Measurements from ENCODE around the gene PAN3.

DNA sequence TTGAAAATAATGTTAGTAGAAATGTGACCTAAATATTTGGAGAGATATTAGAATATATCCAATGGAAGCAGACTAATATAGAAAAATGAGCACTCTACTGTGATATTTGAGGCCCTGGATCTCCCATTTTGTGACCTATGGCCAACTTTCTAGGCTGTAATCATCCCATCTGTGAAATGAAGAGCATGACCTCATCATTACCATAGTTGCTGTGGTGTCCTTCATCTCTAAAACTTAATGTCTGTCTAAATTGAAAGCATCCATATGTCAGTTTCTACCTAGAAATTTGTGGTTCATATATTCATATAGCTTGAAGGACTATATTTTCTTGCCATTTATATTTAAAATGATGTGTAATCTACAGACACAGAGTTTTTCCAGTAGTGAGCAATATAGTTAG is 41.6 kb downstream of the PAN3 start:
- TF ChIP-seq ARNTL (CRISPR knock-in tag; IDR thresholded peaks at IDR 0.05; ENCODE audit: borderline replicate concordance, low read depth) = no peak
- TF ChIP-seq, protein P1, sequence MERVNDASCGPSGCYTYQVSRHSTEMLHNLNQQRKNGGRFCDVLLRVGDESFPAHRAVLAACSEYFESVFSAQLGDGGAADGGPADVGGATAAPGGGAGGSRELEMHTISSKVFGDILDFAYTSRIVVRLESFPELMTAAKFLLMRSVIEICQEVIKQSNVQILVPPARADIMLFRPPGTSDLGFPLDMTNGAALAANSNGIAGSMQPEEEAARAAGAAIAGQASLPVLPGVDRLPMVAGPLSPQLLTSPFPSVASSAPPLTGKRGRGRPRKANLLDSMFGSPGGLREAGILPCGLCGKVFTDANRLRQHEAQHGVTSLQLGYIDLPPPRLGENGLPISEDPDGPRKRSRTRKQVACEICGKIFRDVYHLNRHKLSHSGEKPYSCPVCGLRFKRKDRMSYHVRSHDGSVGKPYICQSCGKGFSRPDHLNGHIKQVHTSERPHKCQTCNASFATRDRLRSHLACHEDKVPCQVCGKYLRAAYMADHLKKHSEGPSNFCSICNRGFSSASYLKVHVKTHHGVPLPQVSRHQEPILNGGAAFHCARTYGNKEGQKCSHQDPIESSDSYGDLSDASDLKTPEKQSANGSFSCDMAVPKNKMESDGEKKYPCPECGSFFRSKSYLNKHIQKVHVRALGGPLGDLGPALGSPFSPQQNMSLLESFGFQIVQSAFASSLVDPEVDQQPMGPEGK (CRISPR knock-in tag; IDR thresholded peaks at IDR 0.05; ENCODE audit: borderline replicate concordance) = no peak
- no peak for TF ChIP-seq CREB5 (CRISPR knock-in tag; IDR thresholded peaks at IDR 0.05; ENCODE audit: low read depth)
- no peak for TF ChIP-seq ZNF8 (CRISPR knock-in tag; IDR thresholded peaks at IDR 0.05)
- no peak for TF ChIP-seq ISL1 (CRISPR knock-in tag; IDR thresholded peaks at IDR 0.05)

Data from SK-N-SH treated with all-trans-retinoic acid at 6 μM for 48 hours (cell line).